ENCODE data around the gene GLMN. TPM values are rescaled to one million over a fixed set of nuclear protein-coding genes. Genes with fewer than 3 reads are reported as not detected.
A peak's percentile ranks its signal among the peaks of the same experiment; 100 is the strongest.

The GLMN gene
- total and polyA plus RNA-seq, 2 of the 13 experiments (the other 11 are each of a cell fraction or from before 2014, with no cell fraction given) = 5.9 to 18.4 TPM

DNA sequence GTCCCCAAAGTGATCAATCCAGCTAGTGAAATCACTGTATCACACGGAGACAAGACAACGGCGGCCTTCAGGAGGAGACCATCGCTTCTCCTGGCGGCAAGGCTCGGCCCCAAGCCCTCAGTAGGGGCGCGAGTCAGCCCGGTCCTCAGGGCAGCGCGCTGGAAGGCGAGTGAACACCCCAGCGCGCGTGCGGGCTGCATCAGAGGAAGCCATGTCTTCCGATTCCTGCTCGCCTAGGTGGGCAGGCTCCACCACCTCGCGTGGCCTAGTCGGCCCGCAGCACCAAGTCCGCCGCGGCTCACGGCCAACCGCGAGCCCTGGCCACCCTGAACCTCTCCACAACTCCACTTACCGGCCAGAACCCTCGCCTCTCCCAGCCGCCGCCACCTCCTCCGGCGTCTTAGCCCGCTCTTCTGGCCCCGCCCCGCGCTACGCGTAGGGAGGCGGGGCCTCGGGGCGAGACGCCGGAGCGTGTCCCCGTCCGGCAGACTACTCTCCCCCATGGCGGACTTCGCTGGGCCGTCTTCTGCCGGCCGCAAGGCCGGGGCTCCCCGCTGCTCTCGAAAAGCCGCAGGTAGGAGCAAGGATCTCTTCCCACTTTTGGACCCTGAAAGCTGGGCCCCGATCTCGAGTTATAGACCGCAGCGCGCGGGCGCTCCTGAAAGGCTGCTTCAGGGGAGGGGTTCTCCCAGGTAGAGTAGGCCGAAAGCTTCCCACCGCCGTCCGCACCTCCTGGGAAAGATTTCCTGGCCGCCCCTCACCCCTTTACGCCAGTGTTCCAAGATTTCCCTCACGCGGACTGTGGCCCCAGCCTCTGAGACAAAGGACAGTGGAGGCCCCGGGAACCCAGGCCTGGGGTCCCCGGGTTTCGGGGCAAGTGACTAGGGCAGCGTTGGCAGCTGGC is at the start of gene GLMN, which contains the start of gene RPAP2 (continued):
- TF ChIP-seq, protein P1, sequence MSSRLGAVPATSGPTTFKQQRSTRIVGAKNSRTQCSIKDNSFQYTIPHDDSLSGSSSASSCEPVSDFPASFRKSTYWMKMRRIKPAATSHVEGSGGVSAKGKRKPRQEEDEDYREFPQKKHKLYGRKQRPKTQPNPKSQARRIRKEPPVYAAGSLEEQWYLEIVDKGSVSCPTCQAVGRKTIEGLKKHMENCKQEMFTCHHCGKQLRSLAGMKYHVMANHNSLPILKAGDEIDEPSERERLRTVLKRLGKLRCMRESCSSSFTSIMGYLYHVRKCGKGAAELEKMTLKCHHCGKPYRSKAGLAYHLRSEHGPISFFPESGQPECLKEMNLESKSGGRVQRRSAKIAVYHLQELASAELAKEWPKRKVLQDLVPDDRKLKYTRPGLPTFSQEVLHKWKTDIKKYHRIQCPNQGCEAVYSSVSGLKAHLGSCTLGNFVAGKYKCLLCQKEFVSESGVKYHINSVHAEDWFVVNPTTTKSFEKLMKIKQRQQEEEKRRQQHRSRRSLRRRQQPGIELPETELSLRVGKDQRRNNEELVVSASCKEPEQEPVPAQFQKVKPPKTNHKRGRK (CRISPR knock-in tag; IDR thresholded peaks at IDR 0.05) = 0 out of 2 replicates have a peak, but pooled peaks have one; percentile 13
- peak; percentile 29; the same call in 1 of the 2 replicates for TF ChIP-seq FOXA3 (CRISPR knock-in tag; IDR thresholded peaks at IDR 0.05)
- TF ChIP-seq ZNF367 (CRISPR knock-in tag; IDR thresholded peaks at IDR 0.05; ENCODE audit: borderline replicate concordance) = no peak
- TF ChIP-seq, protein P2, sequence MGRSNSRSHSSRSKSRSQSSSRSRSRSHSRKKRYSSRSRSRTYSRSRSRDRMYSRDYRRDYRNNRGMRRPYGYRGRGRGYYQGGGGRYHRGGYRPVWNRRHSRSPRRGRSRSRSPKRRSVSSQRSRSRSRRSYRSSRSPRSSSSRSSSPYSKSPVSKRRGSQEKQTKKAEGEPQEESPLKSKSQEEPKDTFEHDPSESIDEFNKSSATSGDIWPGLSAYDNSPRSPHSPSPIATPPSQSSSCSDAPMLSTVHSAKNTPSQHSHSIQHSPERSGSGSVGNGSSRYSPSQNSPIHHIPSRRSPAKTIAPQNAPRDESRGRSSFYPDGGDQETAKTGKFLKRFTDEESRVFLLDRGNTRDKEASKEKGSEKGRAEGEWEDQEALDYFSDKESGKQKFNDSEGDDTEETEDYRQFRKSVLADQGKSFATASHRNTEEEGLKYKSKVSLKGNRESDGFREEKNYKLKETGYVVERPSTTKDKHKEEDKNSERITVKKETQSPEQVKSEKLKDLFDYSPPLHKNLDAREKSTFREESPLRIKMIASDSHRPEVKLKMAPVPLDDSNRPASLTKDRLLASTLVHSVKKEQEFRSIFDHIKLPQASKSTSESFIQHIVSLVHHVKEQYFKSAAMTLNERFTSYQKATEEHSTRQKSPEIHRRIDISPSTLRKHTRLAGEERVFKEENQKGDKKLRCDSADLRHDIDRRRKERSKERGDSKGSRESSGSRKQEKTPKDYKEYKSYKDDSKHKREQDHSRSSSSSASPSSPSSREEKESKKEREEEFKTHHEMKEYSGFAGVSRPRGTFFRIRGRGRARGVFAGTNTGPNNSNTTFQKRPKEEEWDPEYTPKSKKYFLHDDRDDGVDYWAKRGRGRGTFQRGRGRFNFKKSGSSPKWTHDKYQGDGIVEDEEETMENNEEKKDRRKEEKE (IDR thresholded peaks at IDR 0.05) = no peak
- TF ChIP-seq ISX (CRISPR knock-in tag; conservative IDR thresholded peaks at IDR 0.05) = no peak
- TF ChIP-seq ZSCAN31 (CRISPR knock-in tag; IDR thresholded peaks at IDR 0.05; ENCODE audit: low read depth) = no peak
- TF ChIP-seq BRD4 (CRISPR knock-in tag; IDR thresholded peaks at IDR 0.05) = peak; percentile 84; the same call in 1 of the 2 replicates
- no peak for TF ChIP-seq ZNF850 (CRISPR knock-in tag; conservative IDR thresholded peaks at IDR 0.05)
- no peak for TF ChIP-seq IKZF1 (IDR thresholded peaks at IDR 0.05)
- TF ChIP-seq ZSCAN25 (CRISPR knock-in tag; IDR thresholded peaks at IDR 0.05) = peak; percentile 66
- TF ChIP-seq ZNF383 (CRISPR knock-in tag; IDR thresholded peaks at IDR 0.05; ENCODE audit: borderline replicate concordance) = 0 out of 2 replicates have a peak, but pooled peaks have one; percentile 38
- TF ChIP-seq ZNF772 (CRISPR knock-in tag; IDR thresholded peaks at IDR 0.05) = peak; percentile 81; the same call in 1 of the 2 replicates
- no peak for TF ChIP-seq SMAD9 (CRISPR knock-in tag; IDR thresholded peaks at IDR 0.05)
- TF ChIP-seq SMARCE1 (IDR thresholded peaks at IDR 0.05; ENCODE audit: borderline replicate concordance) = no peak
- TF ChIP-seq ZNF501 (CRISPR knock-in tag; IDR thresholded peaks at IDR 0.05) = peak; percentile 84
- TF ChIP-seq KMT2A (CRISPR knock-in tag; IDR thresholded peaks at IDR 0.05) = peak; percentile 72; the same call in 1 of the 2 replicates
- TF ChIP-seq KDM2A (CRISPR knock-in tag; IDR thresholded peaks at IDR 0.05; ENCODE audit: borderline replicate concordance, low read depth) = peak; percentile 76
- TF ChIP-seq, protein P3, sequence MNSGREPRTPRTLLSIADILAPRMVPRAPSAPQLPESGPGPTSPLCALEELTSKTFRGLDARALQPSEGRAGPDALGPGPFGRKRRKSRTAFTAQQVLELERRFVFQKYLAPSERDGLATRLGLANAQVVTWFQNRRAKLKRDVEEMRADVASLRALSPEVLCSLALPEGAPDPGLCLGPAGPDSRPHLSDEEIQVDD (CRISPR knock-in tag; IDR thresholded peaks at IDR 0.05; ENCODE audit: borderline replicate concordance) = no peak
- TF ChIP-seq NFE2 (CRISPR knock-in tag; IDR thresholded peaks at IDR 0.05) = no peak
- no peak for TF ChIP-seq ZBTB42 (CRISPR knock-in tag; IDR thresholded peaks at IDR 0.05)
- no peak for TF ChIP-seq HHEX (CRISPR knock-in tag; IDR thresholded peaks at IDR 0.05)
- TF ChIP-seq ZMAT3 (CRISPR knock-in tag; conservative IDR thresholded peaks at IDR 0.05) = peak; percentile 88
- 0 out of 2 replicates have a peak, but pooled peaks have one; percentile 20 for TF ChIP-seq FOXO1 (CRISPR knock-in tag; IDR thresholded peaks at IDR 0.05)
- TF ChIP-seq NFRKB (IDR thresholded peaks at IDR 0.05) = no peak
- TF ChIP-seq, protein P4, sequence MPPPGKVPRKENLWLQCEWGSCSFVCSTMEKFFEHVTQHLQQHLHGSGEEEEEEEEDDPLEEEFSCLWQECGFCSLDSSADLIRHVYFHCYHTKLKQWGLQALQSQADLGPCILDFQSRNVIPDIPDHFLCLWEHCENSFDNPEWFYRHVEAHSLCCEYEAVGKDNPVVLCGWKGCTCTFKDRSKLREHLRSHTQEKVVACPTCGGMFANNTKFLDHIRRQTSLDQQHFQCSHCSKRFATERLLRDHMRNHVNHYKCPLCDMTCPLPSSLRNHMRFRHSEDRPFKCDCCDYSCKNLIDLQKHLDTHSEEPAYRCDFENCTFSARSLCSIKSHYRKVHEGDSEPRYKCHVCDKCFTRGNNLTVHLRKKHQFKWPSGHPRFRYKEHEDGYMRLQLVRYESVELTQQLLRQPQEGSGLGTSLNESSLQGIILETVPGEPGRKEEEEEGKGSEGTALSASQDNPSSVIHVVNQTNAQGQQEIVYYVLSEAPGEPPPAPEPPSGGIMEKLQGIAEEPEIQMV (CRISPR knock-in tag; IDR thresholded peaks at IDR 0.05; ENCODE audit: low read depth) = no peak; the same call in 1 of the 2 replicates
- no peak for TF ChIP-seq PHF21A (CRISPR knock-in tag; IDR thresholded peaks at IDR 0.05)
